ENCODE measurements around the gene PKNOX1. TPM values are rescaled to one million over a fixed set of nuclear protein-coding genes. Genes with fewer than 3 reads are reported as not detected.

Gene PKNOX1
- total and polyA plus RNA-seq, 9 of the 15 experiments (the other 6 are each of a cell fraction or from before 2014, with no cell fraction given), result 8.8 to 25.9 (median 13.2) TPM

GRCh38 chr21:42974832-42975820, 764 bp downstream of the PKNOX1 start (continued):
- peak; percentile 95 for TF ChIP-seq ZNF395 (CRISPR knock-in tag; IDR thresholded peaks at IDR 0.05)
- 0 out of 2 replicates have a peak, but pooled peaks have one; percentile 23 for TF ChIP-seq HDAC2 (IDR thresholded peaks at IDR 0.05)
- TF ChIP-seq ARHGAP35 (IDR thresholded peaks at IDR 0.05; ENCODE audit: partially characterized antibody), result no peak
- no peak for TF ChIP-seq ARID3B (CRISPR knock-in tag; IDR thresholded peaks at IDR 0.05; ENCODE audit: borderline replicate concordance)
- peak; percentile 57; the same call in 1 of the 2 replicates for TF ChIP-seq MAX (CRISPR knock-in tag; IDR thresholded peaks at IDR 0.05)
- peak in 1 of 2 experiments; percentile 75; a peak in 2 of 4 replicates for TF ChIP-seq HDAC1 (IDR thresholded peaks at IDR 0.05)
- no peak for TF ChIP-seq HMG20B (CRISPR knock-in tag; IDR thresholded peaks at IDR 0.05)
- TF ChIP-seq ZBTB9 (CRISPR knock-in tag; IDR thresholded peaks at IDR 0.05), result no peak
- TF ChIP-seq SAFB2 (IDR thresholded peaks at IDR 0.05; ENCODE audit: borderline replicate concordance, low read depth, low read length, severe bottlenecking), result no peak
- TF ChIP-seq CAMTA2 (CRISPR knock-in tag; conservative IDR thresholded peaks at IDR 0.05), result 0 out of 2 replicates have a peak, but pooled peaks have one; percentile 65
- TF ChIP-seq SMARCE1 (IDR thresholded peaks at IDR 0.05), result 0 out of 2 replicates have a peak, but pooled peaks have one; percentile 27
- TF ChIP-seq ZNF311 (CRISPR knock-in tag; IDR thresholded peaks at IDR 0.05), result 0 out of 2 replicates have a peak, but pooled peaks have one; percentile 30
- TF ChIP-seq ETV6 (IDR thresholded peaks at IDR 0.05; ENCODE audit: borderline replicate concordance in 1 of 2, low read depth in 2 of 2, low read length in 1 of 2), result no peak
- TF ChIP-seq ETV6 (CRISPR knock-in tag; IDR thresholded peaks at IDR 0.05; ENCODE audit: borderline replicate concordance), result no peak
- TF ChIP-seq NELFE (IDR thresholded peaks at IDR 0.05; ENCODE audit: insufficient read depth, insufficient read length), result no peak
- no peak for TF ChIP-seq ZNF445 (CRISPR knock-in tag; IDR thresholded peaks at IDR 0.05; ENCODE audit: low read depth)
- TF ChIP-seq ZZZ3 (IDR thresholded peaks at IDR 0.05), result no peak
- peak; percentile 80 to 94 for TF ChIP-seq SRF (CRISPR knock-in tag; IDR thresholded peaks at IDR 0.05)
- TF ChIP-seq ZNF512 (tag; IDR thresholded peaks at IDR 0.05), result no peak
- no peak; the same call in 1 of the 2 replicates for TF ChIP-seq ZNF584 (CRISPR knock-in tag; IDR thresholded peaks at IDR 0.05; ENCODE audit: low read depth)
- no peak for TF ChIP-seq ZNF174 (CRISPR knock-in tag; IDR thresholded peaks at IDR 0.05)

Measured in K562 (cell line).